ENCODE measurements around the gene HMOX1.

HMOX1 gene

GRCh38 chr22:35439365-35439717 lies 58.4 kb downstream of the HMOX1 start:
- no peak overlapping the region for H3K27ac ChIP-seq
- TF ChIP-seq, protein P1, sequence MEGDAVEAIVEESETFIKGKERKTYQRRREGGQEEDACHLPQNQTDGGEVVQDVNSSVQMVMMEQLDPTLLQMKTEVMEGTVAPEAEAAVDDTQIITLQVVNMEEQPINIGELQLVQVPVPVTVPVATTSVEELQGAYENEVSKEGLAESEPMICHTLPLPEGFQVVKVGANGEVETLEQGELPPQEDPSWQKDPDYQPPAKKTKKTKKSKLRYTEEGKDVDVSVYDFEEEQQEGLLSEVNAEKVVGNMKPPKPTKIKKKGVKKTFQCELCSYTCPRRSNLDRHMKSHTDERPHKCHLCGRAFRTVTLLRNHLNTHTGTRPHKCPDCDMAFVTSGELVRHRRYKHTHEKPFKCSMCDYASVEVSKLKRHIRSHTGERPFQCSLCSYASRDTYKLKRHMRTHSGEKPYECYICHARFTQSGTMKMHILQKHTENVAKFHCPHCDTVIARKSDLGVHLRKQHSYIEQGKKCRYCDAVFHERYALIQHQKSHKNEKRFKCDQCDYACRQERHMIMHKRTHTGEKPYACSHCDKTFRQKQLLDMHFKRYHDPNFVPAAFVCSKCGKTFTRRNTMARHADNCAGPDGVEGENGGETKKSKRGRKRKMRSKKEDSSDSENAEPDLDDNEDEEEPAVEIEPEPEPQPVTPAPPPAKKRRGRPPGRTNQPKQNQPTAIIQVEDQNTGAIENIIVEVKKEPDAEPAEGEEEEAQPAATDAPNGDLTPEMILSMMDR (conservative IDR thresholded peaks at IDR 0.05) = no peak

DNA sequence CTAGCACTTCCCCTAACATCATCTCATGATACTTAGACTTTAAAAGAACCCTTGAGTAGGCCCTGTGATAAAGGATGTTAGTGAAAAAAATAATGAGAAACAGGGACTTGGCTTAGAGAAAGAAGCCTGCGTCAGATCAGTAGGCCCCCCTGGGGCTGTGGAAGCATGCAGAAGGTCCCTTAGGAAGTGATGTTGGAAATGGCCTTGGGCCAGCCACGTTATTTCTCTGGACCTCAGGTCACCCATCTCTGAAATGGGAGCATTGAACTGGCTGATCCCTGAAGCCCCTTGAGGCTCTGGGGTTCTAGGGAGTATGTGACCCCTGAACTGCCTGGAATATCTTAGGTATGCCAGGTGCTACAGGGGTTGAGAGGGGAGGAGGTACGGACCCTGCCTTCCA lies 59.2 kb downstream of the HMOX1 start:
- TF ChIP-seq, protein P1 (conservative IDR thresholded peaks at IDR 0.05) = no peak
- no peak overlapping the region for H3K27ac ChIP-seq

DNA sequence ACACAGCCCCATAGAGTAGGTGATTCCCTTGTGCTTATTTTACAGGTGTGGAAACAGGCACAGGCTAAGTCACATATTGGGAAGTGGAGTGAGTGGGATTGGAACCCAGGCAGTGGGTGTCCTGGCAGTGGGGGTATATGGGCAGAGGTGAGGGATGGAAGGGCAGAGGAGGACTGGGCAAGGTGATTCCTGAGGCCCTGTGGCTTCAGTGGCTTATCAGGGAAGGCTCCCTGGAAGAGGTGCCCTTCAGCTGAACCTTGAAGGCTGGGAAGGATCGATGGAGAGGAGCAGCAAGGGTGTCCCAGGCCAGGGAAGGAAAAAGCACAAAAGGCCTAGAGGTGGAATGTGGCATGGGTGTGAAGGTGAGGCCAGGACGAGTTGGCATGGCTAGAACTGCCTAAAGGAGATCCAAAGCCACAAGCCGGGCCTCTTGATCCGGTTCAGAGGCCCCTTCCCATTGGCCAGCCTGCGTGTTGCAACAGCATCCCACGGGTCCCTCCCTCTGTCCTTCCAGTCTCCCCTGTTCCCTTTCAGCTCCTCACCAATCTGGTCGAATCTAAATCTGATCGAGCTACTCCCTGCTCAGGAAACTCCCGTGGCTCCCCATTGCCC lies 60.7 kb downstream of the HMOX1 start:
- TF ChIP-seq, protein P1 (conservative IDR thresholded peaks at IDR 0.05) = no peak
- no peak overlapping the region for H3K27ac ChIP-seq

GRCh38 chr22:35442471-35442870 lies 61.6 kb downstream of the HMOX1 start:
- TF ChIP-seq, protein P1 (conservative IDR thresholded peaks at IDR 0.05) = no peak
- no peak overlapping the region for H3K27ac ChIP-seq

DNA sequence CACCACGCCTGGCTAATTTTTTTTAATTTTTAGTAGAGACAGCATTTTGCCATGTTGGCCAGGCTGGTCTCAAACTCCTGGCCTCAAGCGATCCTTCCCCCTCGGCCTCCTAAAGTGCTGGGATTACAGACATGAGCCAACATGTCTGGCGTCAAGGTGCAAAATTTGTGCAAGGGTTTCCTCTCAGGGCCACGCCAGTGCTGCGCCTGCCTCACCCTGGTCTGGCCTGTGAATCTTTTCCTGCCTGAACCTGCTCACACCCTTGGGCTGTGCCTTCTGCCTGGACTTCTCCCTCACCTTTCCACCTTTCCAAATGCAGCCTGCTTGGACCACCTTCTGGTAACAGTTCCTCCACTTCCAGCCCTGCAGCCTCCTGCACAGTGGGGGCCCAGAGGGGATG lies 62.4 kb downstream of the HMOX1 start:
- no peak overlapping the region for H3K27ac ChIP-seq
- TF ChIP-seq, protein P1 (conservative IDR thresholded peaks at IDR 0.05) = no peak
